AML-193 (cell line): ENCODE data around the gene PDZRN3.

ENCODE experiments used
- DNase-seq, 2 experiments: peaks; one replicate each; lab custom pipeline; 2025; lab: John Stamatoyannopoulos, UW

PDZRN3 gene

GRCh38 chr3:73556520-73557372 is 68.0 kb downstream of the PDZRN3 start:
- no peak for DNase-seq

- no peak for DNase-seq
Observed at GRCh38 chr3:73555076-73555475, 69.7 kb downstream of the PDZRN3 start.

- DNase-seq, result no peak
Observed at GRCh38 chr3:73552700-73553099, 72.0 kb downstream of the PDZRN3 start.

- DNase-seq, result no peak
Observed at GRCh38 chr3:73550032-73550431, 74.7 kb downstream of the PDZRN3 start.

- no peak for DNase-seq
Observed at GRCh38 chr3:73549051-73549600, 75.6 kb downstream of the PDZRN3 start.

GRCh38 chr3:73548436-73548835 is 76.3 kb downstream of the PDZRN3 start:
- no peak for DNase-seq

GRCh38 chr3:73547427-73548248 is 77.1 kb downstream of the PDZRN3 start:
- DNase-seq, result no peak

- DNase-seq, result no peak
Observed at GRCh38 chr3:73546961-73547360, 77.8 kb downstream of the PDZRN3 start.

GRCh38 chr3:73543412-73543811 is 81.3 kb downstream of the PDZRN3 start:
- no peak for DNase-seq

GRCh38 chr3:73542136-73542535 is 82.6 kb downstream of the PDZRN3 start:
- no peak for DNase-seq

GRCh38 chr3:73540969-73541740 is 83.6 kb downstream of the PDZRN3 start:
- no peak for DNase-seq

- DNase-seq, result no peak
Observed at GRCh38 chr3:73538486-73538885, 86.3 kb downstream of the PDZRN3 start.

GRCh38 chr3:73536952-73537351 is 87.8 kb downstream of the PDZRN3 start:
- no peak for DNase-seq

- DNase-seq, result no peak
Observed at GRCh38 chr3:73536336-73536895, 88.3 kb downstream of the PDZRN3 start.

- DNase-seq, result no peak
Observed at GRCh38 chr3:73535931-73536330, 88.8 kb downstream of the PDZRN3 start.

- DNase-seq, result no peak
Observed at GRCh38 chr3:73535137-73535536, 89.6 kb downstream of the PDZRN3 start.

GRCh38 chr3:73530022-73530396 is 94.7 kb downstream of the PDZRN3 start:
- DNase-seq, result no peak

- DNase-seq, result no peak
Observed at GRCh38 chr3:73529308-73530021, 95.3 kb downstream of the PDZRN3 start.

- DNase-seq, result no peak
Observed at GRCh38 chr3:73525591-73525990, 99.2 kb downstream of the PDZRN3 start.

GRCh38 chr3:73523661-73524060 is 101.1 kb downstream of the PDZRN3 start:
- no peak for DNase-seq

- DNase-seq, result no peak
Observed at GRCh38 chr3:73521734-73522336, 102.9 kb downstream of the PDZRN3 start.
